ENCODE data around the gene PGM2L1.
A peak's percentile ranks its signal among the peaks of the same experiment; 100 is the strongest.

PGM2L1 gene

GRCh38 chr11:74443071-74443864, 45.0 kb upstream of the PGM2L1 start:
- Histone ChIP-seq H3K18ac (ENCODE audit: low read depth in 1 of 2, low read length in 2 of 2) (no peak overlapping the region), H4K91ac (ENCODE audit: low read length) (no peak overlapping the region), H3K4ac (ENCODE audit: low read depth in 1 of 2, low read length in 2 of 2) (no peak overlapping the region), H3K9ac (ENCODE audit: low read length) (no peak overlapping the region), H3K36me3 (ENCODE audit: control insufficient read depth in 1 of 2, insufficient read depth in 2 of 2, low read depth in 1 of 2, low read length in 2 of 2) (no peaks in the 10 kb centered on the region), H2BK15ac (ENCODE audit: low read depth, poor library complexity, severe bottlenecking) (no peak overlapping the region), H2AFZ (ENCODE audit: low read depth, low read length) (no peak overlapping the region), H3K27ac (ENCODE audit: low read length, poor library complexity, severe bottlenecking) (no peak overlapping the region), H2BK12ac (ENCODE audit: low read length in 2 of 2) (no peak overlapping the region), H3K14ac (ENCODE audit: low read length in 2 of 2) (no peak overlapping the region), H3K4me1 (ENCODE audit: control insufficient read depth, insufficient read depth, low read depth, low read length) (peaks cover 4% of the 10 kb centered on the region), H4K8ac (ENCODE audit: low read length) (no peak overlapping the region), H3K27me3 (ENCODE audit: control insufficient read depth in 1 of 2, insufficient read depth in 1 of 2, low read length in 2 of 2) (peaks cover 0 to 4% of the 10 kb centered on the region in 2 experiments), H2BK120ac (ENCODE audit: low read depth, low read length) (no peak overlapping the region), H2AK5ac (ENCODE audit: low read length, severe bottlenecking) (no peak overlapping the region), H3K9me3 (ENCODE audit: control insufficient read depth, low read length) (no peaks in the 10 kb centered on the region), H3K4me3 (ENCODE audit: insufficient read depth in 1 of 2, low read depth in 1 of 2, low read length in 2 of 2) (no peak overlapping the region), H3K23ac (ENCODE audit: low read length in 2 of 2) (no peak overlapping the region), H2BK5ac (ENCODE audit: low read depth, low read length, poor library complexity, severe bottlenecking) (no peak overlapping the region), H3K4me2 (ENCODE audit: low read length, poor library complexity, severe bottlenecking) (no peak overlapping the region), H3K79me1 (replicated peaks; ENCODE audit: low read length, poor library complexity, severe bottlenecking) (no peaks in the 10 kb centered on the region)
- DNase-seq = no peak
- WGBS = 66% methylated on average over 8 of the region's 8 CpGs

GRCh38 chr11:74442636-74443035, 44.4 kb upstream of the PGM2L1 start:
- Histone ChIP-seq H3K4me2 (ENCODE audit: low read length, poor library complexity, severe bottlenecking) (no peak overlapping the region), H3K9me3 (ENCODE audit: control insufficient read depth, low read length) (no peaks in the 10 kb centered on the region), H3K36me3 (ENCODE audit: control insufficient read depth in 1 of 2, insufficient read depth in 2 of 2, low read depth in 1 of 2, low read length in 2 of 2) (no peaks in the 10 kb centered on the region), H3K4me3 (ENCODE audit: insufficient read depth in 1 of 2, low read depth in 1 of 2, low read length in 2 of 2) (no peak overlapping the region), H4K91ac (ENCODE audit: low read length) (no peak overlapping the region), H3K4me1 (ENCODE audit: control insufficient read depth, insufficient read depth, low read depth, low read length) (peaks cover 4% of the 10 kb centered on the region), H3K27ac (ENCODE audit: low read length, poor library complexity, severe bottlenecking) (no peak overlapping the region), H2BK12ac (ENCODE audit: low read length in 2 of 2) (no peak overlapping the region), H2BK120ac (ENCODE audit: low read depth, low read length) (no peak overlapping the region), H2BK5ac (ENCODE audit: low read depth, low read length, poor library complexity, severe bottlenecking) (no peak overlapping the region), H3K27me3 (ENCODE audit: control insufficient read depth in 1 of 2, insufficient read depth in 1 of 2, low read length in 2 of 2) (peaks cover 0 to 4% of the 10 kb centered on the region in 2 experiments), H3K14ac (ENCODE audit: low read length in 2 of 2) (no peak overlapping the region), H3K4ac (ENCODE audit: low read depth in 1 of 2, low read length in 2 of 2) (no peak overlapping the region), H2AK5ac (ENCODE audit: low read length, severe bottlenecking) (no peak overlapping the region), H2BK15ac (ENCODE audit: low read depth, poor library complexity, severe bottlenecking) (no peak overlapping the region), H3K18ac (ENCODE audit: low read depth in 1 of 2, low read length in 2 of 2) (no peak overlapping the region), H4K8ac (ENCODE audit: low read length) (no peak overlapping the region), H3K79me1 (replicated peaks; ENCODE audit: low read length, poor library complexity, severe bottlenecking) (no peaks in the 10 kb centered on the region), H3K9ac (ENCODE audit: low read length) (no peak overlapping the region), H2AFZ (ENCODE audit: low read depth, low read length) (no peak overlapping the region), H3K23ac (ENCODE audit: low read length in 2 of 2) (no peak overlapping the region)
- whole genome bisulfite sequencing = 67% methylated on average over 3 of the region's 3 CpGs
- no peak for DNase-seq

- Histone ChIP-seq H3K14ac (ENCODE audit: low read length in 2 of 2) (no peak overlapping the region), H3K27ac (ENCODE audit: low read length, poor library complexity, severe bottlenecking) (no peak overlapping the region)
These were observed 40.4 kb upstream of the PGM2L1 start for GRCh38 chr11:74438681-74439080.

GRCh38 chr11:74437441-74438042, 39.3 kb upstream of the PGM2L1 start:
- H3K4me1 ChIP-seq (ENCODE audit: control insufficient read depth, insufficient read depth, low read depth, low read length) = peaks cover 1% of the 10 kb centered on the region

More at GRCh38 chr11:74438681-74439080, 40.4 kb upstream of the PGM2L1 start:
- H2BK15ac ChIP-seq (ENCODE audit: low read depth, poor library complexity, severe bottlenecking) = no peak overlapping the region
- no CpG with 5 or more reads among the region's 1 CpG for WGBS
- no peak overlapping the region for H2AK5ac ChIP-seq (ENCODE audit: low read length, severe bottlenecking)
- H4K91ac ChIP-seq (ENCODE audit: low read length) = no peak overlapping the region
- H4K8ac ChIP-seq (ENCODE audit: low read length) = no peak overlapping the region
- H3K23ac ChIP-seq (ENCODE audit: low read length in 2 of 2) = no peak overlapping the region
- H3K4ac ChIP-seq (ENCODE audit: low read depth in 1 of 2, low read length in 2 of 2) = no peak overlapping the region
- no peak overlapping the region for H2BK120ac ChIP-seq (ENCODE audit: low read depth, low read length)
- no peak for DNase-seq
- H3K4me3 ChIP-seq (ENCODE audit: insufficient read depth in 1 of 2, low read depth in 1 of 2, low read length in 2 of 2) = no peak overlapping the region
- no peak overlapping the region for H3K9ac ChIP-seq (ENCODE audit: low read length)
- H3K4me2 ChIP-seq (ENCODE audit: low read length, poor library complexity, severe bottlenecking) = no peak overlapping the region
- H3K9me3 ChIP-seq (ENCODE audit: control insufficient read depth, low read length) = no peaks in the 10 kb centered on the region
- no peak overlapping the region for H2BK12ac ChIP-seq (ENCODE audit: low read length in 2 of 2)
- peaks cover 4% of the 10 kb centered on the region for H3K4me1 ChIP-seq (ENCODE audit: control insufficient read depth, insufficient read depth, low read depth, low read length)
- H3K18ac ChIP-seq (ENCODE audit: low read depth in 1 of 2, low read length in 2 of 2) = no peak overlapping the region
- no peak overlapping the region for H2AFZ ChIP-seq (ENCODE audit: low read depth, low read length)
- no peaks in the 10 kb centered on the region for H3K27me3 ChIP-seq (ENCODE audit: control insufficient read depth in 1 of 2, insufficient read depth in 1 of 2, low read length in 2 of 2)
- H3K79me1 ChIP-seq (replicated peaks; ENCODE audit: low read length, poor library complexity, severe bottlenecking) = no peaks in the 10 kb centered on the region
- H2BK5ac ChIP-seq (ENCODE audit: low read depth, low read length, poor library complexity, severe bottlenecking) = no peak overlapping the region
- H3K36me3 ChIP-seq (ENCODE audit: control insufficient read depth in 1 of 2, insufficient read depth in 2 of 2, low read depth in 1 of 2, low read length in 2 of 2) = no peaks in the 10 kb centered on the region

More at GRCh38 chr11:74437441-74438042, 39.3 kb upstream of the PGM2L1 start:
- Histone ChIP-seq H2AK5ac (ENCODE audit: low read length, severe bottlenecking) (no peak overlapping the region), H4K8ac (ENCODE audit: low read length) (no peak overlapping the region), H2BK5ac (ENCODE audit: low read depth, low read length, poor library complexity, severe bottlenecking) (no peak overlapping the region), H3K9ac (ENCODE audit: low read length) (no peak overlapping the region), H3K4ac (ENCODE audit: low read depth in 1 of 2, low read length in 2 of 2) (no peak overlapping the region), H2BK12ac (ENCODE audit: low read length in 2 of 2) (no peak overlapping the region), H3K14ac (ENCODE audit: low read length in 2 of 2) (no peak overlapping the region), H3K23ac (ENCODE audit: low read length in 2 of 2) (no peak overlapping the region), H3K9me3 (ENCODE audit: control insufficient read depth, low read length) (no peaks in the 10 kb centered on the region), H3K27ac (ENCODE audit: low read length, poor library complexity, severe bottlenecking) (peak overlapping the region; percentile 28), H3K79me1 (replicated peaks; ENCODE audit: low read length, poor library complexity, severe bottlenecking) (no peaks in the 10 kb centered on the region), H4K91ac (ENCODE audit: low read length) (no peak overlapping the region), H3K4me2 (ENCODE audit: low read length, poor library complexity, severe bottlenecking) (no peak overlapping the region), H3K4me3 (ENCODE audit: insufficient read depth in 1 of 2, low read depth in 1 of 2, low read length in 2 of 2) (no peak overlapping the region), H3K27me3 (ENCODE audit: control insufficient read depth in 1 of 2, insufficient read depth in 1 of 2, low read length in 2 of 2) (no peaks in the 10 kb centered on the region), H3K36me3 (ENCODE audit: control insufficient read depth in 1 of 2, insufficient read depth in 2 of 2, low read depth in 1 of 2, low read length in 2 of 2) (no peaks in the 10 kb centered on the region), H2BK120ac (ENCODE audit: low read depth, low read length) (no peak overlapping the region), H2BK15ac (ENCODE audit: low read depth, poor library complexity, severe bottlenecking) (no peak overlapping the region), H3K18ac (ENCODE audit: low read depth in 1 of 2, low read length in 2 of 2) (no peak overlapping the region), H2AFZ (ENCODE audit: low read depth, low read length) (no peak overlapping the region)
- DNase-seq = no peak
- no CpG with 5 or more reads among the region's 1 CpG for WGBS

Measured in mesenchymal stem cell (in vitro differentiated cells and primary cell).